Measurements from ENCODE around the gene ENC1. TPM values are rescaled to one million over a fixed set of nuclear protein-coding genes. Genes with fewer than 3 reads are reported as not detected.

Gene ENC1
- polyA plus RNA-seq, 1 donor (not counting 4 experiments of a cell fraction or from before 2014, with no cell fraction given), result 68.1 TPM

DNA sequence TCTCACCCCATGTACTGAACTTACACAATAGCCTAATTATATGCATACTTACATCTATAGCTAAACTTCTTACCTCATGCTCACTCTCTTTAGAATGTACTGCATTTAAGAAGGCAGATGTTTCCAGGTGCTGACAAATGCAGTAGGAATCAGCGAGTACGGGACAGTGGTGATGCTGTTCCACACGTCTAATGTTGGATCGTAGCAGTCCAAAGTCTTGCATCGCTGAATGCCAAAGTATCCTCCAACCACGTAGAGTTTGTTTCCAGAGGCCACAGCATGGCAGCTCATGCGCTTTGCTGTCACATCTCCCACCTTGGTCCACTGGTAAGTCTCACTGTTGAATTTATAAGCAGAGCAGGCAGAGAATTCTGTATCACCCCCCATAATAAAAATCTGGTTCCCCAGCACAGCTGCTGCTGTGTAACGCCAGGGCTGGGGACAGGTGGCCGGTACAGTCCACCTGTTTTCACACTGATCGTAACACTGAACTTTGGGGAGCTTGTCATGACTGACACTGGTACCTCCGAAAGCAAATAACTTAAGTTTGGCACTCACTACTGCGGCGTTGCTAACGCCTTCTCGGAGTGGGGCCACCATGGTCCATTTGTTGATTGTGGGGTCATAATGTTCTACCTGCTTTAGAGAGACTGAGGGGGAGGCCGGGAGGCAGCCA is 5.8 kb downstream of the ENC1 start:
- Histone ChIP-seq H4K20me1 (ENCODE audit: control insufficient read depth, extremely low read depth, insufficient read depth, low read length) (peaks cover 54% of the 10 kb centered on the region), H3K4me3 (ENCODE audit: control insufficient read depth in 2 of 3, extremely low read depth in 1 of 3, insufficient read depth in 2 of 3, low read depth in 1 of 3, low read length in 3 of 3) (no peak overlapping the region), H3K27me3 (ENCODE audit: control insufficient read depth, extremely low read depth, insufficient read depth, low read length) (no peaks in the 10 kb centered on the region), H3K4me2 (ENCODE audit: control insufficient read depth, extremely low read depth, insufficient read depth, low read depth, low read length) (no peak overlapping the region), H3K9me3 (ENCODE audit: control insufficient read depth, low read depth, low read length) (no peaks in the 10 kb centered on the region), H3K9ac (ENCODE audit: control insufficient read depth, extremely low read depth, insufficient read depth, low read length) (no peak overlapping the region), H2AFZ (ENCODE audit: control insufficient read depth, low read length) (no peak overlapping the region), H3K9me1 (ENCODE audit: control insufficient read depth, extremely low read depth, insufficient read depth, low read length) (peaks cover 12% of the 10 kb centered on the region), H3K27ac (ENCODE audit: control insufficient read depth, insufficient read depth, low read length) (no peak overlapping the region), H3K4me1 (ENCODE audit: control insufficient read depth, extremely low read depth, insufficient read depth, low read length) (peaks cover 78% of the 10 kb centered on the region), H3K79me2 (ENCODE audit: control insufficient read depth, insufficient read depth, low read length) (peaks cover 82% of the 10 kb centered on the region), H3K36me3 (ENCODE audit: control insufficient read depth in 2 of 2, extremely low read depth in 1 of 2, insufficient read depth in 2 of 2, low read length in 2 of 2) (peaks cover 35 to 54% of the 10 kb centered on the region in 2 experiments)
- no peak for DNase-seq (ENCODE audit: low read depth, low spot score)
- TF ChIP-seq EZH2 (IDR thresholded peaks at IDR 0.05; ENCODE audit: low read length), result no peak
- no peak for TF ChIP-seq CTCF (optimal IDR thresholded peaks at IDR 0.05 in 1 of 3, IDR thresholded peaks at IDR 0.05 in 1 of 3, conservative IDR thresholded peaks at IDR 0.05 in 1 of 3; ENCODE audit: extremely low read depth in 1 of 3, insufficient read depth in 2 of 3, low read length in 3 of 3)
- FAIRE-seq, result no peak
- dilution Hi-C loops (cut with MboI; ENCODE audit: extremely low pct_ligation_motif_present, low sequenced_read_pairs), result no loop called here

GRCh38 chr5:74633695-74634094 is 6.8 kb downstream of the ENC1 start:
- Histone ChIP-seq H3K4me3 (ENCODE audit: control insufficient read depth in 2 of 3, extremely low read depth in 1 of 3, insufficient read depth in 2 of 3, low read depth in 1 of 3, low read length in 3 of 3) (no peak overlapping the region), H3K9me1 (ENCODE audit: control insufficient read depth, extremely low read depth, insufficient read depth, low read length) (peaks cover 12% of the 10 kb centered on the region), H4K20me1 (ENCODE audit: control insufficient read depth, extremely low read depth, insufficient read depth, low read length) (peaks cover 55% of the 10 kb centered on the region), H3K27me3 (ENCODE audit: control insufficient read depth, extremely low read depth, insufficient read depth, low read length) (no peaks in the 10 kb centered on the region), H3K27ac (ENCODE audit: control insufficient read depth, insufficient read depth, low read length) (no peak overlapping the region), H3K4me1 (ENCODE audit: control insufficient read depth, extremely low read depth, insufficient read depth, low read length) (peaks cover 82% of the 10 kb centered on the region), H3K9ac (ENCODE audit: control insufficient read depth, extremely low read depth, insufficient read depth, low read length) (no peak overlapping the region), H3K36me3 (ENCODE audit: control insufficient read depth in 2 of 2, extremely low read depth in 1 of 2, insufficient read depth in 2 of 2, low read length in 2 of 2) (peaks cover 43 to 54% of the 10 kb centered on the region in 2 experiments), H3K79me2 (ENCODE audit: control insufficient read depth, insufficient read depth, low read length) (peaks cover 76% of the 10 kb centered on the region), H3K4me2 (ENCODE audit: control insufficient read depth, extremely low read depth, insufficient read depth, low read depth, low read length) (peak overlapping the region; percentile 17), H2AFZ (ENCODE audit: control insufficient read depth, low read length) (no peak overlapping the region), H3K9me3 (ENCODE audit: control insufficient read depth, low read depth, low read length) (no peaks in the 10 kb centered on the region)
- DNase-seq (ENCODE audit: low read depth, low spot score), result no peak
- TF ChIP-seq EZH2 (IDR thresholded peaks at IDR 0.05; ENCODE audit: low read length) (no peak), CTCF (optimal IDR thresholded peaks at IDR 0.05 in 1 of 3, IDR thresholded peaks at IDR 0.05 in 1 of 3, conservative IDR thresholded peaks at IDR 0.05 in 1 of 3; ENCODE audit: extremely low read depth in 1 of 3, insufficient read depth in 2 of 3, low read length in 3 of 3) (no peak)
- FAIRE-seq, result no peak
- dilution Hi-C loops (cut with MboI; ENCODE audit: extremely low pct_ligation_motif_present, low sequenced_read_pairs), result no loop called here
